ENCODE measurements around the gene ARHGEF18. TPM values are rescaled to one million over a fixed set of nuclear protein-coding genes. Genes with fewer than 3 reads are reported as not detected.
"Not testable (repeated sequence)": the region's sequence is repeated elsewhere in the genome, so short reads cannot be mapped to it uniquely, and the experiment has no call there.

ARHGEF18 gene
- total RNA-seq, result 10 to 100 TPM; 24.6 to 28.7 TPM

DNA sequence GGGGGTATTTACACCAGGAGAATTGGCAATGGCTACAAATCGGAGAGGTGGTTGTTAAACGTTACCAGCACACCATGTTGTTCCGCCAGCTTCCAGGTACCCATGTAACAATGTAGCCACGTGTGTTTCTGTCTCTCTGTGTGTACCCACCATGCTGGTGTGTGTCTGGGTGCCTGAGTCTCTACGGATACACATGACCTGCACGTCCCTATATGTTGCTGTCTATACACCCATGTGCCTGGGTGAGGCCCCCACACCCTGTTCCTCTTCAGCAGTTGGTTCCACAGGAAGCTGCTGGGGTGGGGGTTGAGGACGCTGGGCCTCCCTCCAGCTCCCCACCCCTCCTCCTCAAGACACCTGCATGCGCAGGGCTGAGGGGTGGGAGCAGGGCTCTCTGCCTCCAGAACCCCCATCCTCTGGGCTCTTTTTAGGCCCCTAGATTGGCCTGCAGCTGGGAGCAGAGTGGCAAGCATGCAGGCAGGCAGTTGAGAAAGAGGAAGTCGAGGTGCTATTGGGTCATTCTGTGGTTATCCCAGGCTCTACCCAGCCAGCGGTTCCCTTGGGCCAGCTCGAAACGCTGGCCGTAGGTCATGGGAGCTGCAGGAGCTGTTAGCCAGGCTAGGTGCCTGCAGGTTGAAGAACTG is at the start of gene ARHGEF18:
Gene ARHGEF18, plus strand, starts transcription at position 351 of the 644 bp plus-strand sequence. CDS start 13,954 bp downstream, outside the sequence.
- Mint-ChIP-seq H3K4me3 (peak within 1 kb of the TSS; percentile 82), H3K4me1 (ENCODE audit: low read depth) (peaks cover 59% of the 10 kb centered on the region), H3K9me3 (peaks cover 15% of the 10 kb centered on the region), H3K27ac (peak within 1 kb of the TSS; percentile 96), H3K36me3 (ENCODE audit: low read depth) (peaks cover 13% of the 10 kb centered on the region), H3K27me3 (ENCODE audit: low read depth) (no peaks in the 10 kb centered on the region)
- CTCF ChIA-PET, result interaction anchor here (0.6 to 1.5 kb wide), 7 partner anchors 17 to 332 kb away, joined by 3 to 9 read pairs (median 5); partner anchors contain the start of gene TRAPPC5
- intact Hi-C loops (cut with micrococcal nuclease), result loop anchor here (5.0 to 10.0 kb wide), 4 partner anchors 49 to 544 kb away; no protein-coding TSS in a partner anchor
- peak; percentile 75 for DNase-seq

DNA sequence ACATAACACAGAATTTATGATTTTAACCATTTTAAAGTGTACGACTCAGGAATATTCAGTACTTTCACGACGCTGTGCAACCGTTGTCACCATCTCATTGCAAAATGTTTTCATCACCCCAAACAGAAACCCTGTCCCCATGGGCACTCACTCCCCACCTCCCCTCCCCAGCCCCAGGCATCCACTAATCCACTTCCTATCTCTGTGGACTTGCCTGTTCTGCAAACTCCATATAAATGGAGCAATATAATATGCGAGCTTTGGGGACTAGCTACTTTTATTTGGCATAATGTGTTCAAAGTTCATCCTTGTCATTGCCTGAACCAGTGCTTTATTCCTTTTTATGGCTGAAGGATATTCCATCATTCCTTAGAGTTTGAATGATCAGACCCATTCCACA is 47.2 kb upstream of the ARHGEF18 start:
- Mint-ChIP-seq H3K4me3 (no peak overlapping the region), H3K9me3 (no peaks in the 10 kb centered on the region), H3K36me3 (ENCODE audit: low read depth) (no peaks in the 10 kb centered on the region), H3K4me1 (ENCODE audit: low read depth) (no peaks in the 10 kb centered on the region), H3K27ac (no peak overlapping the region), H3K27me3 (ENCODE audit: low read depth) (peaks cover 14% of the 10 kb centered on the region)
- intact Hi-C loops (cut with micrococcal nuclease), result no loop called here
- CTCF ChIA-PET, result no interaction called here
- DNase-seq, result no peak

DNA sequence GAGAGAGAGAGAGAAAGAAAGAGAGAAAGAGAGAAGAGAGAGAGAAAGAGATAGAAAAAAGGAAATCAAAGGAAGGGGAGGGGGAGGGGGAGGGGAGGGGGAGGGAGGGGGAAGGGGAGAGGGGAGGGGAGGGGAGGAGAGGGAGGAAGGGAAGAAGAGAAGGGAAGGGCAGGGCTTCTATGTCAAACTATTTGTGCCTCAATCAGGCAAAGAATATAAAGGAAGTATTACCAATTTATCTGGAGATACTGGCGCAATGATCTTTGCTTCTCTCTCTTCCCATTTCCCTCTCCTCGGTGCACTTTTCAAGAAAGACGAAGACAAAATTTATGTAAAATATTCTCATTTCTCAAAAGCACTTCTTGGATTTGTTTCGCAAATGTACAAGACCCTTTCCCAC is 45.3 kb upstream of the ARHGEF18 start:
- Mint-ChIP-seq H3K27ac (no peak overlapping the region), H3K9me3 (no peaks in the 10 kb centered on the region), H3K4me1 (ENCODE audit: low read depth) (no peaks in the 10 kb centered on the region), H3K27me3 (ENCODE audit: low read depth) (peaks cover 3% of the 10 kb centered on the region), H3K4me3 (no peak overlapping the region), H3K36me3 (ENCODE audit: low read depth) (no peaks in the 10 kb centered on the region)
- DNase-seq, result no peak
- CTCF ChIA-PET, result no interaction called here
- intact Hi-C loops (cut with micrococcal nuclease), result no loop called here

DNA sequence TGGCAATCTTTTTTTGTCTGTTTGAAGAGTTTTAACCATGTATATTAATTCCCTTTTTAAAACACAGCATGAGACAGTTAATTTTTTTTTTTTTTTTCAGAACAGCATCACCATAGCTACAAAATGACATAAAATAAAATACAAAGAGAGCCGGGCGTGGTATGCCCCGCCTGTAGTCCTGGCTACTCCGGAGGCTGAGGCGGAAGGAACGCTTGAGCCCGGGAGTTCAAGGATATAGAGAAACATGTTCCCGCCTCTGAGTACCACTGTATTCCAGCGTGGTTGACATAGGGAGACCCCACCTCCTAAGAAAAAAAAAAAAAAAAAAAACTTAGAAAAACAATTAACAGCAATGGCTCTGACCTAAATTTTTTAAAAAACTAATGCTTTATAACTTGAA is 44.5 kb upstream of the ARHGEF18 start:
- H3K9me3 Mint-ChIP-seq, result no peaks in the 10 kb centered on the region
- no peaks in the 10 kb centered on the region for H3K36me3 Mint-ChIP-seq (ENCODE audit: low read depth)
- CTCF ChIA-PET, result no interaction called here
- intact Hi-C loops (cut with micrococcal nuclease), result no loop called here
- no peak for DNase-seq
- H3K4me1 Mint-ChIP-seq (ENCODE audit: low read depth), result no peaks in the 10 kb centered on the region
- no peak overlapping the region for H3K27ac Mint-ChIP-seq
- H3K4me3 Mint-ChIP-seq, result no peak overlapping the region
- H3K27me3 Mint-ChIP-seq (ENCODE audit: low read depth), result peaks cover 3% of the 10 kb centered on the region

DNA sequence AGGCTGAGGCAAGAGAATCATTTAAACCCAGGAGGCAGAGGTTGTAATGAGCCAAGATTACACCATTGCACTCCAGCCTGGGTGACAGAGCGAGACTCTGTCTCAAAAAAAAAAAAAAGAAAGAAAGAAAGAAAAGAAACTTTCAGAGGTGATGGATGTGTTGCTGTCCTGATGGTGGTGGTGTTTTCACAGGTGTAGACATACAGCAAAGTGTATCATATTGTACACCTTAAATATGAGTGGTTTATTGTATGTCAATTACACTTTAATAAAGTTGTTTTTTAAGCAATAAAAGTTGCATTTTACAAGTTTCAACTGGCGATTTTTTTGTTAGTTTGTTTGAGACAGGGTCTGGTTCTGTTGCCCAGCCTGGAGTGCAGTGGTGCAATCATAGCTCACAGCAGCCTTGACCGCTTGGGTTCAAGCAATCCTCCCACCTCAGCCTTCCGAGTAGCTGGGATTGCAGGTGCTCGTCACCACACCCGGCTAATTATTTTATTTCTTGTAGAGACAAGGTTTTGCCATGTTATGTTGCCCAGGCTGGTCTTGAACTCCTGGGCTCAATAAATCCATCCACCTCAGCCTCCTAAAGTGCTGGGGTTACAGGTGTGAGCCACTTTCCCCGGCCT is 41.0 kb upstream of the ARHGEF18 start:
- intact Hi-C loops (cut with micrococcal nuclease), result no loop called here
- CTCF ChIA-PET, result interaction anchor here (0.7 kb wide), 1 partner anchor 114 kb away, joined by 3 read pairs; no protein-coding TSS in a partner anchor
- Mint-ChIP-seq H3K36me3 (ENCODE audit: low read depth) (no peaks in the 10 kb centered on the region), H3K4me1 (ENCODE audit: low read depth) (no peaks in the 10 kb centered on the region), H3K27me3 (ENCODE audit: low read depth) (no peaks in the 10 kb centered on the region), H3K27ac (no peak overlapping the region), H3K4me3 (no peak overlapping the region), H3K9me3 (no peaks in the 10 kb centered on the region)
- DNase-seq, result no peak

DNA sequence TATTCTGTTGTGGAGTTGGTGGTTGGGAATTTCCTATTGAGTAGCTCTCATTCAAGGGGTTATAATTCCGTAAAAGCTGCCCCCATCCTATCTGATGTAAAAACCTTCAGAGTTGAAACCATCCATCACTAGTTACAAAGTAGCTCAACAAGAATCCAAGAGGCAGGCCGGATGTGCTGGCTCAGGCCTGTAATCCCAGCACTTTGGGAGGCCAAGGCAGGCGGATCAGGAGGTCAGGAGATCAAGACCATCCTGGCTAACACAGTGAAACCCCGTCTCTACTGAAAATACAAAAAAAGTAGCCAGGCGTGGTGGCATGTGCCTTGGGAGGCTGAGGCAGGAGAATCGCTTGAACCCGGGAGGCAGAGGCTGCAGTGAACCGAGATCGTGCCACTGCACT is 40.4 kb upstream of the ARHGEF18 start:
- H3K36me3 Mint-ChIP-seq (ENCODE audit: low read depth); H3K4me3 Mint-ChIP-seq; H3K27ac Mint-ChIP-seq; H3K27me3 Mint-ChIP-seq (ENCODE audit: low read depth); intact Hi-C loops (cut with micrococcal nuclease); DNase-seq; H3K9me3 Mint-ChIP-seq; H3K4me1 Mint-ChIP-seq (ENCODE audit: low read depth): not testable (repeated sequence)
- CTCF ChIA-PET, result interaction anchor here (0.9 kb wide), 1 partner anchor 905 kb away, joined by 4 read pairs; no protein-coding TSS in a partner anchor

DNA sequence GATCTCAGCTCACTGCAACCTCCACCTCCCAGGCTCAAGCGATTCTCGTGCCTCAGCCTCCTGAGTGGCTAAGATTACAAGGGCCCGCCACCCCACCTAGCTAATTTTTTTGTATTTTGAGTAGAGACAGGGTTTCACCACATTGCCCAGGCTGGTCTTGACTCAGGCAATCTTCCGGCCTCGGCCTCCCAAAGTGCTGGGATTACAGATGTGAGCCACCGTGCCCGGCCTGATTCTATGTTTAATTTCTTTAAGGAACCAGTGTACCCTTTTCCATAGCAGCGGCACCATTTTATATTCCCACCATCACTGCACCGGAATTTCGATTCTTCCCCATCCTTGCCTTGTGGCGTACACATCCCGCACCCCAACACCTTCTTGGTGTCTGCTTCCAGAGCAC is 36.8 kb upstream of the ARHGEF18 start:
- Mint-ChIP-seq H3K4me3 (no peak overlapping the region), H3K27ac (no peak overlapping the region), H3K9me3 (no peaks in the 10 kb centered on the region), H3K27me3 (ENCODE audit: low read depth) (no peaks in the 10 kb centered on the region), H3K4me1 (ENCODE audit: low read depth) (no peaks in the 10 kb centered on the region), H3K36me3 (ENCODE audit: low read depth) (no peaks in the 10 kb centered on the region)
- no peak for DNase-seq
- intact Hi-C loops (cut with micrococcal nuclease), result no loop called here
- CTCF ChIA-PET, result no interaction called here

DNA sequence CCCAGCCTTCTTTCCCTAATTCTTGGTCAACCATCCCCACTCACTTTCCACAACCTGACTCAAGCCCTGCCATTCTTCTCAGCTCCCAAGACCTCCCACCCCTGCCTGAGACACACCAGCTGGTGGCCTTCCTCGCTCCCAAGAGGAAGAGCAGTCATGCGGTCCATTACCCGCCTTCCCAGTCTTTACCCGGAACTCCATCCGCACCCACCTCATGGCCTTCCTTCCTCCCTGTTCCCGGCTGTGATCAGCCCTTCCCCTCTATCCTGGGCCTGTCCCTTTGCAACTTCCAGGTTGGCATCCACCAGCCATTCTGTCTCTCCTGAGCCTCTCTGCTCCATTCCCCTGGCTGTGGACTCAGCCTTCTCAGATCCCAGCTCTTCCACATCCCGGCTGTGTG is 35.9 kb upstream of the ARHGEF18 start:
- Mint-ChIP-seq H3K27ac (no peak overlapping the region), H3K4me3 (no peak overlapping the region), H3K27me3 (ENCODE audit: low read depth) (no peaks in the 10 kb centered on the region), H3K9me3 (no peaks in the 10 kb centered on the region), H3K36me3 (ENCODE audit: low read depth) (no peaks in the 10 kb centered on the region), H3K4me1 (ENCODE audit: low read depth) (no peaks in the 10 kb centered on the region)
- DNase-seq, result no peak
- intact Hi-C loops (cut with micrococcal nuclease), result no loop called here
- CTCF ChIA-PET, result no interaction called here

DNA sequence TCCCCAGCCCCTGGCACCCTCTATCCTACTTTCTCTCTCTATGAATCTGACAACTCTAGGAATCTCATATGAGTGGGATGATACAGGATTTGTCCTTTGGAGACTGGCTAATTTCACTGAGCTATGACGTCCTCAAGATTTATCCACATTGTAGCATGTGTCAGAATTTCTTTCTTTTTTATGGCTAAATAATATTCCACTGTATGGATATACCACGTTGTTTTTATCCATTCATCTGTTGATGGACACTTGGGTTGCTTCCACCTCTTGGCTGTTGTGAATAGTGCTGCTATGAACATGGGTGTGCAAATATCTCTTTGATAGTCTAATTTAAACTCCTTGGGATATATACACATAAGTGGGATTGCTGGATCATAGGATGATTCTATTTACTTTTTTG is 30.6 kb upstream of the ARHGEF18 start:
- H3K9me3 Mint-ChIP-seq, result peaks cover 5% of the 10 kb centered on the region
- peaks cover 3% of the 10 kb centered on the region for H3K27me3 Mint-ChIP-seq (ENCODE audit: low read depth)
- intact Hi-C loops (cut with micrococcal nuclease), result no loop called here
- no peak overlapping the region for H3K4me3 Mint-ChIP-seq
- DNase-seq, result no peak
- CTCF ChIA-PET, result no interaction called here
- H3K36me3 Mint-ChIP-seq (ENCODE audit: low read depth), result no peaks in the 10 kb centered on the region
- no peak overlapping the region for H3K27ac Mint-ChIP-seq
- no peaks in the 10 kb centered on the region for H3K4me1 Mint-ChIP-seq (ENCODE audit: low read depth)

DNA sequence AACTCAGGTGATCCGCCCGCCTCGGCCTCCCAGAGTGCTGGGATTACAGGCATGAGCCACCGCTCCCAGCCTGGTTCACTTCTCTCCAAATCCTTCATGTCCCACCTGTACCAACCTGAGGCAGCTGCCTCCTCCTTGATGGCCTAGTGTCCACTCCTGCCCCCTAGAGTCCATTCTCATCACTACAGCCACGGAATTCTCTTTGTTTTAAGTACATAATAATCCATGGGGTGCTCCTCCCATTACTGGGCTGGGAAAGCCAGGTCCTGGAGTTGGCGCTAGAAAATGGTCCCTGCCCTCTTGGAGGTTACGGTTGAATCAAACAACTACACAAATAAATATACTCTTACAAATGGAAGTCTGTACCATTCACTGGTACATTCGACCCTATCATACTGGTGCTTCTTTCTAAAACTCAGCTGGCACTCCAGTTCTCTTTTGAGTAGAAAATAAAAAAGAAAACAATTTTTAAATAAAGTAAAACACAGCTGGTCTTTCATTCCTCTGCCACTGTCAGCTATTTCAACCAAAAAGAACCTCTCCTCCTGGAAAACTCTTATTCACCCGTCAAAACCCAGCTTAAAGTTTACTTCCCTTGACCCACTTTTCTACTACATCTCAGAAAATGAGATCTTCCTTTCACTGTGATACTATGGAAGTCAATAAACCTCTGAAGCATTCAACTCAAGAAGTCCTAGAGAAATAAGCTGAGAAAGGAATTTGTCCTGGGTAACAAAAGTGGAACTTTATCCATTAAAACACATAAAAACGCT is 22.4 kb upstream of the ARHGEF18 start:
- H3K4me3 Mint-ChIP-seq, result no peak overlapping the region
- H3K36me3 Mint-ChIP-seq (ENCODE audit: low read depth), result no peaks in the 10 kb centered on the region
- no peaks in the 10 kb centered on the region for H3K4me1 Mint-ChIP-seq (ENCODE audit: low read depth)
- H3K27ac Mint-ChIP-seq, result no peak overlapping the region
- peaks cover 2% of the 10 kb centered on the region for H3K9me3 Mint-ChIP-seq
- intact Hi-C loops (cut with micrococcal nuclease), result loop anchor here (2.0 kb wide), 1 partner anchor 177 kb away; no protein-coding TSS in a partner anchor
- no peaks in the 10 kb centered on the region for H3K27me3 Mint-ChIP-seq (ENCODE audit: low read depth)
- peak; percentile 77 for DNase-seq
- CTCF ChIA-PET, result interaction anchor here (0.6 to 2.0 kb wide), 11 partner anchors 10 to 483 kb away, joined by 3 to 12 read pairs (median 4); no protein-coding TSS in a partner anchor

DNA sequence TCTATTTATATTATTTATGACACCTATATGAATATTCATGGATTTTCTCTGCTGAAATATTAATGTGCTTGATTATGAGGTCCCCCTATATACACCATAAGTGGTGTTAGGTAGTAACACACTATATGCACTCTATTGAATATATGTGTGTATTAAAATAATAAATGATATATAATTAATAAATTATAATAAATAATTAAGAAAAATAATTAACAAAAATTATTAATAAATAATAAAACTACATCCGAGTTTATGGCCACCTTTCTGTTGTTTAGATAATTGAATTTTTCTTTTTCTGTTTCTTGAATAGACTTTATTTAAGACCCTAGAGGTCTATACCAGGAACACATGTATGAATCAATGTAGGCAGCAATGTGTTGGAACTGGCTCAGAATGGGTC is 20.9 kb upstream of the ARHGEF18 start:
- peaks cover 2% of the 10 kb centered on the region for H3K9me3 Mint-ChIP-seq
- intact Hi-C loops (cut with micrococcal nuclease), result loop anchor here (2.0 kb wide), 1 partner anchor 179 kb away; no protein-coding TSS in a partner anchor
- CTCF ChIA-PET, result interaction anchor here (1.0 to 2.0 kb wide), 4 partner anchors 13 to 182 kb away, joined by 3 to 12 read pairs (median 8); no protein-coding TSS in a partner anchor
- H3K27me3 Mint-ChIP-seq (ENCODE audit: low read depth), result no peaks in the 10 kb centered on the region
- H3K27ac Mint-ChIP-seq, result no peak overlapping the region
- no peak overlapping the region for H3K4me3 Mint-ChIP-seq
- H3K4me1 Mint-ChIP-seq (ENCODE audit: low read depth), result no peaks in the 10 kb centered on the region
- no peaks in the 10 kb centered on the region for H3K36me3 Mint-ChIP-seq (ENCODE audit: low read depth)
- DNase-seq, result no peak

DNA sequence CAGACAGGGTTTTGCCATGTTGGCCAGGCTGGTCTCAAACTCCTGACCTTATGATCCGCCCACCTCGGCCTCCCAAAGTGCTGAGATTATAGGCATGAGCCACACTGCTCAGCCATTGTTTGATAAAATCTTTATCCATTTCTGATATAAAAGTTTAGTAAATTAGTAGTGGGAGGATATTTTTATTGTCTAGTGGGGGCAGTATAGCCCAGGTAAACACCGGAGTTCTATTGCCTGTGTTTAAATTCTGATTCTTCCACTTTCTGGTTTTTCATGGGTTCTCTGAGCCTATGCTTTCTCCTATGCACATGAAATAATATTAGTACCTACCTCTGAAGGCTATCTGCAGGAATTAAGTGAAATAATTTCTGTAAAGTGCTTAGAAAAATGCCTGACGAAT is 20.1 kb upstream of the ARHGEF18 start:
- Mint-ChIP-seq H3K4me3 (no peak overlapping the region), H3K27ac (no peak overlapping the region), H3K36me3 (ENCODE audit: low read depth) (no peaks in the 10 kb centered on the region), H3K9me3 (peaks cover 2% of the 10 kb centered on the region), H3K4me1 (ENCODE audit: low read depth) (no peaks in the 10 kb centered on the region), H3K27me3 (ENCODE audit: low read depth) (no peaks in the 10 kb centered on the region)
- no peak for DNase-seq
- intact Hi-C loops (cut with micrococcal nuclease), result no loop called here
- CTCF ChIA-PET, result interaction anchor here (0.6 to 1.2 kb wide), 4 partner anchors 13 to 226 kb away, joined by 3 to 7 read pairs (median 4); no protein-coding TSS in a partner anchor
